K562 (cell line): Measurements from ENCODE around the gene RUSC2.

ENCODE experiments used
- ASH1L ChIP-seq: fragments of 450-650 bp; IDR thresholded peaks from 2 replicates; pipeline ENCODE4 v1.6.1; 2018; ENCODE audit warnings: borderline replicate concordance, mild to moderate bottlenecking, low read depth; ENCODE audit not compliant: partially characterized antibody
- CTCF ChIP-seq, 3 experiments: IDR thresholded peaks in 2 of 3; conservative IDR thresholded peaks in 1 of 3; 2 replicates each; pipeline ENCODE4 v1.5.1; 2011 to 2012; ENCODE audit warnings: low read length in 3 of 3, mild to moderate bottlenecking in 3 of 3, control low read depth in 2 of 3, improper control_type of control experiment in 1 of 3, inconsistent platforms in 1 of 3, low read depth in 1 of 3, mixed read lengths in 1 of 3, moderate library complexity in 1 of 3; ENCODE audit not compliant: insufficient read depth in 2 of 3
- EZH2 ChIP-seq: IDR thresholded peaks from 2 replicates; pipeline ENCODE4 v1.6.1; 2012; ENCODE audit warnings: low read depth, mild to moderate bottlenecking, inconsistent platforms, low read length, borderline replicate concordance
- NCOA6 ChIP-seq: fragments of 450-650 bp; IDR thresholded peaks from 2 replicates; pipeline ENCODE4 v1.6.1; 2017; ENCODE audit warnings: mild to moderate bottlenecking
- POLR2A ChIP-seq: fragments of 450-650 bp; conservative IDR thresholded peaks from 2 replicates; pipeline ENCODE4 v1.6.1; 2016
- RFX5 ChIP-seq: IDR thresholded peaks from 2 replicates; pipeline ENCODE4 v1.6.1; 2011; ENCODE audit warnings: low read depth, mild to moderate bottlenecking, improper control_type of control experiment, low read length
- SP1 ChIP-seq: sonication (generic); formaldehyde crosslinking; IDR thresholded peaks from 2 replicates; pipeline ENCODE4 v1.8.1; 2022; ENCODE audit warnings: mild to moderate bottlenecking, missing genetic modification reagents
- TBL1XR1 ChIP-seq, 2 experiments: IDR thresholded peaks; 2 replicates each; pipeline ENCODE4 v1.6.1; 2012; ENCODE audit warnings: improper control_type of control experiment in 2 of 2, low read length in 2 of 2, mild to moderate bottlenecking in 1 of 2
- ZKSCAN1 ChIP-seq: fragments of 150-350 bp; IDR thresholded peaks from 2 replicates; pipeline ENCODE4 v1.6.1; 2016; ENCODE audit warnings: low read depth, low read length
- ZNF24 ChIP-seq: fragments of 450-650 bp; IDR thresholded peaks from 2 replicates; pipeline ENCODE4 v1.6.1; 2016

GRCh38 chr9:35470340-35470739 lies 19.6 kb upstream of the RUSC2 start:
- TF ChIP-seq CTCF (IDR thresholded peaks at IDR 0.05 in 2 of 3, conservative IDR thresholded peaks at IDR 0.05 in 1 of 3; ENCODE audit: insufficient read depth in 2 of 3, low read depth in 1 of 3, low read length in 3 of 3) (no peak), ASH1L (no peak), ZNF24 (no peak), POLR2A (no peak), RFX5 (no peak), SP1 (CRISPR knock-in tag) (no peak), ZKSCAN1 (no peak), TBL1XR1 (IDR thresholded peaks at IDR 0.05; ENCODE audit: low read length in 2 of 2) (no peak), NCOA6 (no peak), EZH2 (no peak)
